Activated CD8-positive, alpha-beta memory T cell treated with anti-CD3 and anti-CD28 coated beads for 36 hours (primary cell): ENCODE measurements around the gene LTB. TPM values are rescaled to one million over a fixed set of nuclear protein-coding genes. Genes with fewer than 3 reads are reported as not detected.

ENCODE experiments used
- CTCF ChIA-PET: fragments of 350-600 bp; sonication (Branson Sonifier 250); formaldehyde crosslinking; loops from one replicate; lab custom pipeline; 2021; ENCODE audit warnings: antibody characterized with exemption; lab: Charles Lee
- POLR2A ChIA-PET: fragments of 350-600 bp; sonication (Branson Sonifier 250); formaldehyde crosslinking; loops from one replicate; lab custom pipeline; 2021; ENCODE audit warnings: antibody characterized with exemption; lab: Charles Lee
- total RNA-seq, 2 experiments: library from RNA; stranded (reverse); gene quantifications; one replicate each; pipeline ENCODE4 v1.2.3, GENCODE V29; 2021

Gene LTB
- total RNA-seq, 2 experiments from 2014 or later, result 178 to 181 TPM

GRCh38 chr6:31547727-31548543 is 34.3 kb downstream of the LTB start:
- ChIA-PET POLR2A (interaction anchor here (1.2 to 1.5 kb wide), 3 partner anchors 27 to 51 kb away, joined by 3 to 5 read pairs (median 4); partner anchors contain the start of gene TNF), CTCF (interaction anchor here (0.7 to 24.4 kb wide), 7 partner anchors 12 to 67 kb away, joined by 3 to 348 read pairs (median 12); partner anchors contain the start of genes AIF1, LST1, LTB and NCR3)

DNA sequence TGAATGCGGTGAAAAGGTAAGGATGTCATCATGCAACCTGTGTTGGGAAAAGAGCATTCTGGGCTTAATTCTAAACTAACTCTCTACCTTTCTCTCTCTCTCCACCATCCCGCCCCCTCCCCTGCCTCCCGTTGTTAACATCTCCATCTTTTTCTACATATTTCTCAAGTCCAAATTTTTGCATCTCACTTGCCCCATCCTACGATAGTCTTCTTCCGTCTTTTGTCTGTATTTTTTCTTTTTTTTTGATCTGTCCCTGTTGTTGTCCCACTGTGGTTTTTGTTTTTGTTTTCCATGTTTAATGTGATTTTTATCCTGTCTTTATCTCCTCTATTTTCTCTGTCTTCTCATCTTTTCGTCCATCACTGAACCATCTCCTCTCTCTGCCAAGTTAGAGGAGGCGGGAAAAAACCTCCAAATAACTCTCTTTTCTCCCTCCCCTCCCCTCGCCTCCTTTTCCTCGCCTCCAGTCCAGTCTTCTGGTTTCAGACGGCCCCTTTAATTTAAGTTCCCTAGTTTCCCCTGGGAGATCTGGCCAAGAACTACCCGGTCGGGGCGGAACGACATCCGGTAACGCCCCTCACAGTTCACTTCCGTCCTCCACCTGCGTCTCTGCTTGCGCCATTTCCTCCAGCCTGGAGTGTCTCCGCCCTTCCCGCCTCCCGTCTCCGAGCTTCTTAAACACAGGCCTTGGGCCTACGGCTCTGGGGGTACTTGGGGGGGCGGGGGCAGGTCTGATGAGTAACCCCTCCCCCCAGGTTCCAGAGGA is 35.1 kb downstream of the LTB start, which contains the start of gene NFKBIL1:
NFKBIL1 (plus strand) TSS at position 651 of the 769 bp plus-strand sequence; CDS start at position 738, 87 bp downstream.
- POLR2A ChIA-PET, result interaction anchor here (0.6 to 1.5 kb wide), 4 partner anchors 28 to 52 kb away, joined by 3 to 5 read pairs (median 4); partner anchors contain the start of gene TNF

GRCh38 chr6:31546339-31546957 is 35.8 kb downstream of the LTB start, which contains the start of gene ATP6V1G2:
Gene ATP6V1G2 (minus strand): TSS chr6:31546608. CDS start chr6:31546559, 49 bp downstream.
- CTCF ChIA-PET, result interaction anchor here (0.7 to 24.4 kb wide), 14 partner anchors 8 to 1702 kb away, joined by 3 to 348 read pairs (median 4); partner anchors contain the start of genes LST1, LTA, LTB and NCR3
- POLR2A ChIA-PET, result interaction anchor here (1.2 to 1.3 kb wide), 2 partner anchors 29 to 30 kb away, joined by 3 to 5 read pairs; partner anchors contain the start of gene TNF

More for the DNA sequence above, 35.1 kb downstream of the LTB start, which contains the start of gene NFKBIL1:
- CTCF ChIA-PET, result interaction anchor here (0.7 to 24.4 kb wide), 13 partner anchors 9 to 1701 kb away, joined by 3 to 348 read pairs (median 4); partner anchors contain the start of genes LST1, LTA, LTB and NCR3

- ChIA-PET CTCF (interaction anchor here (0.6 to 24.4 kb wide), 4 partner anchors 26 to 52 kb away, joined by 4 to 348 read pairs (median 88); partner anchors contain the start of genes LST1, LTB, NCR3 and TNF), POLR2A (no interaction called here)
These were observed 36.9 kb downstream of the LTB start for GRCh38 chr6:31545291-31545690.

DNA sequence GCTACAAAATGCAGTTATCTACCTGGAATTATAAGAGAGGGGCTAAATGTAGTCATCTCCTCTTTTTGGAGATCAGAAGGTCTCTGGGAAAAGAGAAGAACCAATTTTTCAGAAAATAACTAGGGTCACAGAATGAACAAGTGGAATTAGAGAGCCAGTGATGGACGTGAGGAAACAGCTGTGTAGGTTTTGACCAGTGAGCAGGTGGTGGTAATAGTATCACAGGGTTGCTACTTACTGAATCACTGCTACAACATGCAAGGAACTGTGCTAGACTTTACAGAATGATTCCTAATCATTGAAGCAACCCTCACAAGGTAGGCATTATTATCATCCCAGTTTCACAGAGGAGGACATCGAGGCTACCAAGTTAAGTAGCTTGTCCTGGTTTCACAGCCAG is 37.5 kb downstream of the LTB start:
- CTCF ChIA-PET, result interaction anchor here (8.7 to 24.4 kb wide), 2 partner anchors 39 to 52 kb away, joined by 112 to 348 read pairs; partner anchors contain the start of genes LST1, LTB and NCR3
- POLR2A ChIA-PET, result no interaction called here

DNA sequence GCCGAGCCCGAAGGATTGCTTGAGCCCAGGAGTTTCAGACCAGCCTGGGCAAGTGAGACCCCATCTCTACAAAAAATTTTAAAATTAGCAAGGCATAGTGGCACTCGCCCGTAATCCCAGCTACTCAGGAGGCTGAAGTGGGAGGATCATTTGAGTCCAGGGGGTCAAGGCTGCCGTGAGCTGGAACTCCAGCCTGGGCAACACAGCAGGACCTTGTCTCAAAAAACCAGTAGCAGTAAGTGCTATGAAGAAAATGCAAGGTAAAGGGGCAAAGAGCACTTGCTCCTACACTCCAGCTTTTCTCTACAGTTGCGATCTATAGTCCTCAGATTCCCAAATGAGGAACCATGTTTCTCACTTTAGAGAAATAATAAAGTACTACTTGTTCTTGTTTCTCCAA is 38.6 kb downstream of the LTB start:
- POLR2A ChIA-PET, result no interaction called here
- CTCF ChIA-PET, result interaction anchor here (8.7 to 24.4 kb wide), 2 partner anchors 40 to 53 kb away, joined by 112 to 348 read pairs; partner anchors contain the start of genes LST1, LTB and NCR3

DNA sequence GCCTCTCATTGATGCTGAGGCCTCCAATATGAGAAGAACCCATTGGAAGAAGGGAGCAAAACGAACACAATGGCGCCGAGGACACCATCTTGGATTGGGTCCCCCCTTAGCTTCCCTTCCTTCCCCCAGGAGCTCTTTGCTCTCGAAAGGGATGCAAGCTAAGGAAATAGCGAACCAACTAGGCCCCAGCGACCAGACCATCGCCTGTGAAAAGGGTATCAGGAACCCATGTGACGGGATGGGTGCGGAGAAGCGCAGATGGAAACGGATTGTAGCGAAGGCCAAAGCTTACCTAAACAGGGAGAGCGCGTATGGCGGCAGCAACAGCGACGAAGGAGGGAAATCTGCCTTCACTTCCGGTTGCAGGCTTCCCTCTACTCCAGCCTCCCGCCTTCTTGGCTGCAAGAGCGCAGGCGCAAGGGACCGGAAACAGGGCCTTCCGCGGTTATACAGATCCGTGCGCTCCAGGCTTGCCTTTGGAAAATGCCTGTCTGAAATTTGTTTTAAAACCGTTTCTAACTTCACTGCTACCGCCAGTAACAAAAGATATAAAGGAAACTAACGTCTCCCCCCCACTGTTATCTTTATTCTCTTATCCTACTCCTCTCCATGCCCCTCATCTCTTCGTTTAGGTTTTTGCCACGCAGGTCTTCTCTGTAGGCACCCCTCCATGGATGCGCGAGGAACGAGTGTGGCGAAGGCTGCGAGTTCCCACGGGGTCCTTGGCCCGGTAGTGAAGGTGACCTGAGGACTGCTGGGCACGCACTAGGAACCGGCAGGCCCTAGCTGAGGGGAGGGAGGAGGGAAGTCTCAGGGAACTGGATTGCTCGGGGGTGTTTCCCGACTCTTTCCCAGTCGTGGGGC is 40.3 kb downstream of the LTB start, which contains the start of gene DDX39B:
DDX39B (minus strand) TSS at position 346 of the 864 bp plus-strand sequence. CDS start 1,471 bp downstream, outside the sequence.
- CTCF ChIA-PET, result interaction anchor here (0.7 to 24.4 kb wide), 11 partner anchors 9 to 122 kb away, joined by 3 to 348 read pairs (median 6); partner anchors contain the start of genes LST1, LTB, MICB and NCR3
- POLR2A ChIA-PET, result interaction anchor here (0.6 to 2.9 kb wide), 16 partner anchors 9 to 321 kb away, joined by 3 to 23 read pairs (median 5); partner anchors contain the start of genes C6orf47, LTB, MICB and NEU1

DNA sequence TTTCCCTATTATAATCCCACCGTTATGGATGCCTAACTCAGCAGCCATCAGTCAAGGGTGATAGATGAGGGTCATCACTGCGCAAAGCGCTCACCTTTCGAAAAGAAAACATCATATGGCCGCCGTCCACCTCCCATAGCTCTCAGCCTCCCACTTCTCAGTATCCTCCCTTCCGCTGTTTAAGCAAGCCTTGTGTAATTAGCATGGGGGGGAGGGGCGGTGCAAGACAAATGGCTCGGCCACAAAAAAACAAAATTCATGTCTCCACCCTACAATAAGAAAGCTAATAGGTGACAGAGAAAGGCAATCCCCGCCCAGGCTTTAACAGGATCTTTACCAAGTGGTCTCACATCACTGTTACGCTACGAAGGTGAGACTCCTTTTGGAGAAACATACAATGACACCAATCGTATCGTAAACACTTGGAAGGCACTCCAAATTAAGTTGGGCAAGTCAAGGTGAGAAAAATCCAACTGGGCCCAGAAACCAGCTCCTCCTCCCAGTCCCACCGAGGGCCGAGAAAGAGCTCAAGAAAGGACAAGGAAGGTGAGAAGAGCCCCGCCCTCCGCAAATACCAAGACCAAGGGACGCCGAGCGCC is 41.1 kb downstream of the LTB start:
- POLR2A ChIA-PET, result interaction anchor here (0.7 to 2.9 kb wide), 15 partner anchors 8 to 322 kb away, joined by 3 to 23 read pairs (median 5); partner anchors contain the start of genes C6orf47, LTB, MICB and NEU1
- CTCF ChIA-PET, result interaction anchor here (0.7 to 24.4 kb wide), 9 partner anchors 10 to 122 kb away, joined by 3 to 348 read pairs (median 6); partner anchors contain the start of genes LST1, LTB, MICB and NCR3

DNA sequence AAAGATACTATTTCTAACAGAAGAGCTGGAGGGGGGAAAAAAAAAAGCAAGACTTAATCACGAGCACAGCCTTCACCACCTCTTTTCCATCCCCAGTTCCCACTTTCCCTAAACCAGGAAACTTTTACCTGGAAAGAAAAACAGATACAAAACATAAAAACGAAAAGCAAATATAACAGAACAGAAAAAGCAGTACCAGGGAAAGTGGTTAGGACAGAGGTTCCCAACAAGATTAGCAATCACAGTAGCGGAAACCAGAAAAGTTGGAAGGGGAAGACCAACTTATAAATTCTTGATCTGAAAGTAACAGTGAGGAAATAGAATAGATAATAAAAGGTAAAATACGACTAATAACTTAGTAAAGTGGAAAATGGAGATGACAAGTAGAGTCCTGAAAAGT is 41.6 kb downstream of the LTB start:
- ChIA-PET POLR2A (interaction anchor here (1.0 to 2.9 kb wide), 4 partner anchors 34 to 274 kb away, joined by 5 to 23 read pairs (median 11); partner anchors contain the start of genes C6orf47, MICB and TNF), CTCF (interaction anchor here (1.5 to 24.4 kb wide), 4 partner anchors 42 to 56 kb away, joined by 6 to 348 read pairs (median 10); partner anchors contain the start of genes LST1, LTB and NCR3)

DNA sequence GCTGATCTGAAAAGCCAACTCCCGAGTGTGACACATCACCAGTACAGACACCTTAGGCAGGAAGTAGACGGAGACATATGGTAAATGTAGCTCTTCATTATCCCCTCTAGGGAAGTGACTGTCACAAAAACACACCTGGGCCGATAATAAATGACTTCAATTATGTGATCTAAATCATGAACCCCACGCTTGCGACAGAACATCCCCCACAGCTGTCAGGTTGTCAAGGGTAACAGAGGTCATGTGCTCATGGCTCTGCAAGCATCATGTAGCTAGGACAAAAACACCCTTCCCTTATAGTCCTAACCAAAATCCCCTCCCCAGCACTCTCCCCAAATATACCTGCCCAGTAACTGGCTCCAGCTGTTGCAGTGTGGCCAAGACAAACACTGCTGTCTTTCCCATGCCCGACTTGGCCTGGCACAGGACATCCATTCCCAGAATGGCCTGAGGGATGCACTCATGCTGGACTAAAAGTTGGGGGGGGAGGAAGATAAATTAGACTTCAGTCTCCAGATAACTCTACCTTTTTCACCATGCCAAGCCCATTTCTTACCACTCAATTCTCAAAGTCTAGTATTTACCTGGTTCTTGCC is 43.3 kb downstream of the LTB start:
- POLR2A ChIA-PET, result no interaction called here
- CTCF ChIA-PET, result interaction anchor here (1.3 to 24.4 kb wide), 4 partner anchors 7 to 58 kb away, joined by 3 to 348 read pairs (median 8); partner anchors contain the start of genes ATP6V1G2 and NCR3

- POLR2A ChIA-PET, result interaction anchor here (0.6 kb wide), 2 partner anchors 32 to 41 kb away, joined by 4 to 8 read pairs; no protein-coding TSS in a partner anchor
- CTCF ChIA-PET, result interaction anchor here (1.4 kb wide), 1 partner anchor 63 kb away, joined by 3 read pairs; no protein-coding TSS in a partner anchor
These were observed 46.5 kb downstream of the LTB start for GRCh38 chr6:31535538-31536324.

- POLR2A ChIA-PET, result interaction anchor here (0.6 kb wide), 1 partner anchor 1873 kb away, joined by 3 read pairs; no protein-coding TSS in a partner anchor
- CTCF ChIA-PET, result interaction anchor here (1.4 kb wide), 1 partner anchor 64 kb away, joined by 3 read pairs; no protein-coding TSS in a partner anchor
These were observed 47.6 kb downstream of the LTB start for GRCh38 chr6:31534521-31535040.

DNA sequence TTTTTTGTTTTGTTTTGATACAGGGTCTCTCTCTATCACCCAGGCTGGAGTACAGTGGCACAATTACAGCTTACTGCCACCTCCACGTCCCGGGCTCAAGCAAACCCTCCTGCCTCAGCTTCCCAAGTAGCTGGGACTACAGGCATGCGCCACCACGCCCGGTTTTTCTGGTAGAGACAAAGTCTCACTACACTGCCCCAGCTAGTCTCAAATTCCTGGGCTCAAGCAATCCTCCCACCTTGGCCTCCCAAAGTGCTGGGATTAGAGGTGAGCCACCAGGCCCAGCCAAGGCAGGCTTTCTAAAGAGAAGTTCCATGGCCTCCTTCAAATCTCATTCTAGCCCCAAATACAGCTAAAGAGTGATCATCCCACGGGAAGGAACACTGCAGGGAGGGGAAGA is 48.2 kb downstream of the LTB start:
- CTCF ChIA-PET, result interaction anchor here (0.8 kb wide), 1 partner anchor 65 kb away, joined by 3 read pairs; no protein-coding TSS in a partner anchor
- POLR2A ChIA-PET, result interaction anchor here (0.5 to 0.6 kb wide), 2 partner anchors 9 to 1874 kb away, joined by 3 to 9 read pairs; no protein-coding TSS in a partner anchor

- CTCF ChIA-PET, result interaction anchor here (0.8 kb wide), 1 partner anchor 65 kb away, joined by 3 read pairs; no protein-coding TSS in a partner anchor
- POLR2A ChIA-PET, result interaction anchor here (0.5 kb wide), 1 partner anchor 8 kb away, joined by 9 read pairs; no protein-coding TSS in a partner anchor
These were observed 48.8 kb downstream of the LTB start for GRCh38 chr6:31533455-31533841.
